GM18951 (cell line): ENCODE results near the gene ENPP1.

ENCODE experiments used
- POLR2A ChIP-seq: IDR thresholded peaks from 4 replicates; pipeline ENCODE4 v1.6.1; 2011; ENCODE audit warnings: mild to moderate bottlenecking; ENCODE audit not compliant: insufficient read length, insufficient read depth; ENCODE audit errors: extremely low read depth
- in situ Hi-C: fragments of 300-500 bp; cut with MboI; formaldehyde crosslinking; loops from one replicate; pipeline ENCODE4 v1.12.0; 2022; ENCODE audit warnings: low sequenced_read_pairs, mixed read lengths, inconsistent platforms; ENCODE audit not compliant: unreplicated experiment

Gene ENPP1

GRCh38 chr6:131775886-131776285, 31.9 kb upstream of the ENPP1 start:
- in situ Hi-C loops, result no loop called here

DNA sequence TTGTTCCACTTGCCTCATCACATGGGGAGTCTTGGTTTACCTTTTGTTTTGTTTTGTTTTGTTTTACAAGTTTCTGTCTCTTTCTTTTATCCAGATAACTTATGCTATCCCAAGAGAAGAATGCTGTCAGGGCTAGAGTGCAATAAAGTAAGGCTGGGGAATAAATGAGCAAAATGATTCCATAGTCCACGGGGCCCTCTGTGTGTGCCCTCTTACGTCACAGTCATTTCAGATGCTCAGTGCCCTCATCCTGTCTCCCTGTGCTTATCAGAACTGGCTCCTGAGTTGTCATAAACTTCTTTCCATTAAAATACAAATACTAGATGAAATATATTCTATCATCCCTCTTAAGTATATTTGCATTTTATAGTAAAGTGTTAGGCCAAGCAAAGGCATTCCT, 30.8 kb upstream of the ENPP1 start:
- in situ Hi-C loops, result no loop called here
- TF ChIP-seq POLR2A, result no peak

More at GRCh38 chr6:131775886-131776285, 31.9 kb upstream of the ENPP1 start:
- TF ChIP-seq POLR2A, result no peak

DNA sequence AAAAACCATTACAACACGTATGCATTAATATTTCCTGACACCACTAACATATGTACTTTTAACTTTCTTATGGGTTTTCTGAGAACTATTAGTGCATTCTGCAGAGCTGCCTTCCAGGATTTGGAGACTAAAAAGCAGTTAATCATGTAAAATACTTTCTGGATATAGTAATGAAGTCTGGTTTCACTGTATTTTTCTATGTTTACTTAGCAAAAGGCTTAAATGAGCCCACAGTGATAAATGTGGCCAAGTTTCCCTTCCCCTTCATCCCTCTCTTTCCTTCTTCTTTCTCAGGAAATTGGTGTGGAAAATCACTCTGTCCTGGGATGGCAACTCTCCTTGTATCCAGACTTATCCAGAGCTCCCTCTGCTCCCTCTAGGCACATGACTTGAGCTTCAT, 29.7 kb upstream of the ENPP1 start:
- TF ChIP-seq POLR2A, result no peak
- in situ Hi-C loops, result no loop called here

GRCh38 chr6:131779304-131779703, 28.5 kb upstream of the ENPP1 start:
- in situ Hi-C loops, result no loop called here
- TF ChIP-seq POLR2A, result no peak

DNA sequence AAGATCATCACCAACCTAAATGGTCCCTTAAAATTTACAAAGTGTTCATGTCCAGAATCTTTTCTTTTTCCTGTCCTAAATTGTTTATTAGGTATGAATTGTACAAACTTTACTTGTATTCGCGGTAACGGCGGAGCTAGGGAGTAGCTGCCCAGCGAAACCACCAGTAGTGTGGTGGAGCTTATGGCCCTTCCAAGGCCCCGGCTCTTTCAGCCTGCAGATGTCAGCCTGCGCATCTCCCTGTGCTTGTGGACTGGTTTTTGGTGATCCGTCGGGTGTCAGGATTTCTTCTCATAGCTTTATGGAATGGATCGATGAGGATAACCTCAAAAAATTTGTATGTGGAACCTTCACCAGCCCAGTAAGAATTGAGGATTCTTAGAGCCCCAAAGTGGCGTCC, 27.2 kb upstream of the ENPP1 start:
- no peak for TF ChIP-seq POLR2A
- in situ Hi-C loops, result no loop called here

DNA sequence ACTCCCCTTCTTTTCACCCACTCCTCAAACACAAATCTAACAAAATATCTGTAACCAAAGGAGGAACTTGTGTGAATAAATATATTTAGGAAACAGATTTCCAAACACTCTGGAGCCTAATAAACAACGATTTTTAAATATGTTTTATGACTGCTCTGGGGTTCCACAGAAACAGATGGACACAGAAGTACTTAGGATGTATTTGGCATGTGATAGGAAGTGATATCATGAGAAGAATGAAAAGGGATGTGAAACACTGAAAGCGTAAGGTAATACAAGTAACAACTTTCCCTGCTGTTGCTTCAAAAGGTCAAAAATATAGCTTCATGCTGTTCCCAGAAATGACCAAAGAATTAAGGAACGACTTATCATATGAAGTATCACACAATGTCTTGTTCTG, 26.1 kb upstream of the ENPP1 start:
- TF ChIP-seq POLR2A, result no peak
- in situ Hi-C loops, result no loop called here

DNA sequence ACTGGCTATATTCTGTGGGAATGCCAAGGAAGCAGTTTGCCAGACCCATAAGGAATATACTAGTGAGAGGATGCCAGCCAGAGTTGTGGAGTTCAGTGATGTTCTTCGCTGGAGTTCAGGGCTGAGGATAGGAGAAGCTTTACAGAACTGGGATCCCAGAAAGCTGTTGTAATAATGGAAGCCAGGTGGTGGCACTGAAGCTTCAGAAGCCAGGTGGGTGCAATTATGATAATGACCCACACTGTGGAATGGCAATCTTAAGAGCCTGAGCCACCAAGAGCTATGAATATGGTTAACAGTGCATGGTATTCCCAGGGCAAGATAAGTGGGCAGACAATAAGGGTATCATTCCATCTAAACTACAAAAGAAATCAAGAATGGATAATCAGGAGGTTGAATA, 25.1 kb upstream of the ENPP1 start:
- TF ChIP-seq POLR2A, result no peak
- in situ Hi-C loops, result no loop called here

DNA sequence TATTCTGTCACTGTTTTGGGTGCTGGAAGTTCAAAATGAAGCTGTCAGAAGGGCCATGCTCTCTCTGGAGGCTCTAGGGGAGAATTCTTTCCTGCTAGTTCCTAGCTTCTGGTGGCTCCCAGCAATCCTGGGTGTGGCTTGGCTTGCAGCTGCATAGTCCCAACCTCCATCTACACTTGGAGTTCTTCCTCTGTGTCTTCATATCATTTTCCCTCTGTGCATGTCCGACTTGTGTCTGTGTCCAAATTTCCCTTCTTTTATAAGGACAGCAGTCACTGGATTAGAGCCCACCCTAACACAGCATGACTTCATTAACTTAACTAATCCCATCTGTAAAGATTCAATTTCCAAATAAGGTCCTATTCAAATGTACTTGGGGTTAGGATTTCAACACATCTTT, 23.3 kb upstream of the ENPP1 start:
- no peak for TF ChIP-seq POLR2A
- in situ Hi-C loops, result no loop called here

GRCh38 chr6:131787079-131787478, 20.7 kb upstream of the ENPP1 start:
- no peak for TF ChIP-seq POLR2A
- in situ Hi-C loops, result no loop called here

- in situ Hi-C loops, result no loop called here
- no peak for TF ChIP-seq POLR2A
These were observed 19.8 kb upstream of the ENPP1 start for GRCh38 chr6:131787766-131788712.

- in situ Hi-C loops, result no loop called here
- TF ChIP-seq POLR2A, result no peak
These were observed 18.6 kb upstream of the ENPP1 start for GRCh38 chr6:131789219-131789618.

DNA sequence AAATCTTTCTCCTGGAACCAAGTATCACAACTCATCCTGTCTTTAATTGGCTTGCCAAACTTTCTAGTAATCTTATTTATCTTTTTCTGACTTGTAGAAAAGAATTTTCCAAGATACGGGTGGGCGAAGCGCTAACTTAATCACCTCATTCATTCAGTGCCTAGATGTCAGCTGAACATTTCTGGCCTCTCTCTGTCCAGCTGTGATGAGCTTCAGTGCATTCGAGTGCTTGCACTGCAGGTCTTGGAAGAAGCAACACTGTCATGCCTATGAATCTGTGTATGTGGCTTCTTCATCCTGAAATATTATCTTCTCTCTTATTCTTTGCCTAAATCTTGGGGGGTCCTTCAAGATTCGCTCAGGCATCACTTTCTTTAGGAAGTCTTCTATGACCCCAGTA, 16.3 kb upstream of the ENPP1 start:
- TF ChIP-seq POLR2A, result no peak
- in situ Hi-C loops, result no loop called here

DNA sequence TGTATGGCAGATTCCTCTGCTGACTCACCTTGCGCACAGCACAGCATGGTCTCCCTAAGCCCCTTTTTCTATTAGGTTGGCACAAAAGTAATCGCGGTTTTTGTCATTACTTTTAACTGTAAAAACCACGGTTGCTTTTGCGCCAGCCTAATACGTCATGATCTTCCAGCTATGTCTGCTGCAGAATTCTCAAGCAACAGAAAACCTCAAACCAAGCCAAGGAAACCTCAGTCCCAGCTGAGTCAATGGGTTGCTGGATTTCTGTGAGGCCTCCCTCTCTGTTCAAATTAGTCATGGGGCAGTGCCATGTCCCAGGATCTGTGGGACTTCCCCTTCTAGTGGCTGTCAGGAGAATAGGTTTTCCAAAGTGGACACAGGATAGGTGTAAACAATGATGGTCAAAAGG, 15.7 kb upstream of the ENPP1 start:
- no peak for TF ChIP-seq POLR2A
- in situ Hi-C loops, result no loop called here

- in situ Hi-C loops, result no loop called here
- no peak for TF ChIP-seq POLR2A
These were observed 12.5 kb upstream of the ENPP1 start for GRCh38 chr6:131795366-131795765.

- TF ChIP-seq POLR2A, result no peak
- in situ Hi-C loops, result no loop called here
These were observed 5.5 kb upstream of the ENPP1 start for GRCh38 chr6:131802347-131802746.
